Midbrain (tissue), 1 donor: ENCODE measurements around the gene CRB1.
"Not testable (repeated sequence)": the region's sequence is repeated elsewhere in the genome, so short reads cannot be mapped to it uniquely, and the experiment has no call there.

Experiments
- DNase-seq: peaks from one replicate; lab custom pipeline; 2025; lab: John Stamatoyannopoulos, UW

Gene CRB1

GRCh38 chr1:197399755-197400521 lies 131.9 kb downstream of the CRB1 start:
- no peak for DNase-seq

GRCh38 chr1:197400522-197400902 lies 132.5 kb downstream of the CRB1 start:
- DNase-seq, result no peak

GRCh38 chr1:197402189-197402588 lies 134.1 kb downstream of the CRB1 start:
- no peak for DNase-seq

- DNase-seq, result not testable (repeated sequence)
These were observed 136.7 kb downstream of the CRB1 start for GRCh38 chr1:197404774-197405173.

GRCh38 chr1:197405614-197406013 lies 137.6 kb downstream of the CRB1 start:
- not testable (repeated sequence) for DNase-seq

- no peak for DNase-seq
These were observed 145.5 kb downstream of the CRB1 start for GRCh38 chr1:197413564-197413963.

- DNase-seq, result no peak
These were observed 147.2 kb downstream of the CRB1 start for GRCh38 chr1:197415221-197415620.

GRCh38 chr1:197418693-197419092 lies 150.6 kb downstream of the CRB1 start:
- no peak for DNase-seq

GRCh38 chr1:197422993-197423392 lies 154.9 kb downstream of the CRB1 start:
- no peak for DNase-seq

GRCh38 chr1:197424380-197424779 lies 156.3 kb downstream of the CRB1 start:
- DNase-seq, result no peak

GRCh38 chr1:197429372-197429771 lies 161.3 kb downstream of the CRB1 start:
- no peak for DNase-seq

GRCh38 chr1:197435224-197435623 lies 167.2 kb downstream of the CRB1 start:
- no peak for DNase-seq

GRCh38 chr1:197437601-197438000 lies 169.5 kb downstream of the CRB1 start:
- DNase-seq, result no peak

GRCh38 chr1:197438010-197438790 lies 170.1 kb downstream of the CRB1 start:
- no peak for DNase-seq

GRCh38 chr1:197439708-197440280 lies 171.7 kb downstream of the CRB1 start:
- DNase-seq, result no peak

- no peak for DNase-seq
These were observed 172.7 kb downstream of the CRB1 start for GRCh38 chr1:197440715-197441114.

- DNase-seq, result no peak
These were observed 174.0 kb downstream of the CRB1 start for GRCh38 chr1:197441999-197442414.

- DNase-seq, result no peak
These were observed 176.7 kb downstream of the CRB1 start for GRCh38 chr1:197444755-197445154.

GRCh38 chr1:197448121-197448779 lies 180.2 kb downstream of the CRB1 start:
- no peak for DNase-seq

- no peak for DNase-seq
These were observed 183.3 kb downstream of the CRB1 start for GRCh38 chr1:197451381-197451780.

GRCh38 chr1:197453376-197454058 lies 185.5 kb downstream of the CRB1 start:
- DNase-seq, result no peak

GRCh38 chr1:197462539-197462938 lies 194.5 kb downstream of the CRB1 start:
- DNase-seq, result no peak
